K562 (cell line): ENCODE results near the gene PRRC2A. TPM values are rescaled to one million over a fixed set of nuclear protein-coding genes. Genes with fewer than 3 reads are reported as not detected.

Experiments used
- BRD9 ChIP-seq: fragments of 450-650 bp; IDR thresholded peaks from 2 replicates; pipeline ENCODE4 v1.6.1; 2018; ENCODE audit warnings: low read depth; ENCODE audit not compliant: partially characterized antibody
- DACH1 ChIP-seq: fragments of 450-650 bp; IDR thresholded peaks from 2 replicates; pipeline ENCODE4 v1.6.1; 2018; ENCODE audit not compliant: partially characterized antibody
- HNRNPH1 ChIP-seq: fragments of 200-400 bp; formaldehyde crosslinking; optimal IDR thresholded peaks from 2 replicates; pipeline ENCODE3; 2017; ENCODE audit warnings: low read depth, mild to moderate bottlenecking, low read length, moderate library complexity
- IFI16 ChIP-seq: fragments of 250-450 bp; sonication (Bioruptor Pico); IDR thresholded peaks from 2 replicates; pipeline ENCODE4 v2.1.2; 2022; ENCODE audit warnings: mild to moderate bottlenecking, inconsistent platforms
- MYBL2 ChIP-seq, 2 experiments: fragments of 450-650 bp in 1 of 2; sonication (generic) in 1 of 2; formaldehyde crosslinking in 1 of 2; IDR thresholded peaks; 2 replicates each; pipeline versions ENCODE4 v1.6.1 to v1.8.1; 2017 to 2022; ENCODE audit warnings: borderline replicate concordance in 1 of 2, inconsistent platforms in 1 of 2, low read depth in 1 of 2, mild to moderate bottlenecking in 1 of 2, missing genetic modification reagents in 1 of 2, moderate library complexity in 1 of 2
- NFRKB ChIP-seq: fragments of 450-650 bp; IDR thresholded peaks from 2 replicates; pipeline ENCODE4 v1.6.1; 2016; ENCODE audit warnings: low read depth
- PYGO2 ChIP-seq: fragments of 450-650 bp; IDR thresholded peaks from 2 replicates; pipeline ENCODE4 v1.6.1; 2016; ENCODE audit warnings: mild to moderate bottlenecking, missing genetic modification characterization, moderate library complexity, missing compliant biosample characterization
- SRSF7 ChIP-seq: fragments of 200-400 bp; formaldehyde crosslinking; optimal IDR thresholded peaks from 2 replicates; pipeline ENCODE3; 2017; ENCODE audit warnings: mild to moderate bottlenecking, low read depth, low read length
- STAG1 ChIP-seq: sonication (generic); formaldehyde crosslinking; IDR thresholded peaks from 2 replicates; pipeline ENCODE4 v1.5.0; 2020; ENCODE audit warnings: missing genetic modification reagents, borderline replicate concordance
- TCF3 ChIP-seq: sonication (generic); formaldehyde crosslinking; IDR thresholded peaks from 2 replicates; pipeline ENCODE4 v1.4.0; 2020; ENCODE audit warnings: mild to moderate bottlenecking, missing genetic modification reagents
- TEAD1 ChIP-seq, 2 experiments: fragments of 450-650 bp in 1 of 2; sonication (generic) in 1 of 2; formaldehyde crosslinking; IDR thresholded peaks; 2 replicates each; pipeline versions ENCODE4 v1.4.0 to v1.8.0; 2020 to 2022; ENCODE audit warnings: mild to moderate bottlenecking in 2 of 2, missing genetic modification reagents in 1 of 2
- TOE1 ChIP-seq, 2 experiments: fragments of 450-650 bp in 1 of 2; sonication (generic) in 1 of 2; formaldehyde crosslinking in 1 of 2; IDR thresholded peaks; 2 replicates each; pipeline versions ENCODE4 v1.7.1 to v1.8.0; 2016 to 2022; ENCODE audit warnings: borderline replicate concordance in 2 of 2, mild to moderate bottlenecking in 2 of 2, antibody characterized with exemption in 1 of 2, inconsistent platforms in 1 of 2, low read depth in 1 of 2, missing genetic modification reagents in 1 of 2, moderate library complexity in 1 of 2
- ZBTB8A ChIP-seq: fragments of 450-650 bp; IDR thresholded peaks from 2 replicates; pipeline ENCODE4 v1.6.1; 2018; ENCODE audit warnings: mild to moderate bottlenecking, moderate library complexity; ENCODE audit not compliant: partially characterized antibody
- ZNF121 ChIP-seq: sonication (generic); formaldehyde crosslinking; conservative IDR thresholded peaks from 2 replicates; pipeline ENCODE4 v1.8.0; 2022; ENCODE audit warnings: missing genetic modification reagents
- ZNF347 ChIP-seq: fragments of 450-650 bp; formaldehyde crosslinking; IDR thresholded peaks from 2 replicates; pipeline ENCODE4 v1.4.0; 2020; ENCODE audit warnings: low read depth, mild to moderate bottlenecking, moderate library complexity
- ZNF408 ChIP-seq: fragments of 250-450 bp; sonication (Bioruptor Pico); IDR thresholded peaks from 2 replicates; pipeline ENCODE4 v1.4.0; 2020; ENCODE audit warnings: low read depth, mild to moderate bottlenecking, moderate library complexity
- polyA plus RNA-seq, 8 experiments: library from polyadenylated mRNA; depleted of rRNA in 4 of 8; stranded (reverse) in 5 of 8; unstranded in 3 of 8; fragments of >200 nt; fragmentation: Nextera tagmentation in 2 of 8; fragmentation: Illumina TruSeq in 1 of 8; extraction: Ambion mirVana in 2 of 8; extraction: Trizol in 1 of 8; gene quantifications; 2 replicates each; pipeline versions ENCODE4 v1.2.1 to v1.2.3, GENCODE V29; 2011 to 2014; ENCODE audit warnings: inconsistent platforms in 1 of 8, missing spikeins in 1 of 8
- total RNA-seq, 7 experiments: library from RNA; depleted of rRNA in 6 of 7; stranded (reverse); fragments of >200 nt in 6 of 7; fragmentation: Illumina TruSeq in 2 of 7; extraction: Trizol in 2 of 7; gene quantifications; 2 replicates each; pipeline versions ENCODE4 v1.2.1 to v1.2.3, GENCODE V29; 2011 to 2021; ENCODE audit warnings: low replicate concordance in 1 of 7
- TF ChIP-seq, protein P1 (sequence below): IDR thresholded peaks from 2 replicates; pipeline ENCODE4 v1.6.1; 2011; ENCODE audit not compliant: insufficient read length; ENCODE audit errors: extremely low read depth
- TF ChIP-seq, protein P2 (sequence below): sonication (generic); formaldehyde crosslinking; IDR thresholded peaks from 2 replicates; pipeline ENCODE4 v1.8.0; 2022; ENCODE audit warnings: mild to moderate bottlenecking, missing genetic modification reagents
- TF ChIP-seq, protein P3 (sequence below): IDR thresholded peaks from 3 replicates; pipeline ENCODE4 v1.6.1; 2011; ENCODE audit warnings: borderline replicate concordance, mild to moderate bottlenecking; ENCODE audit not compliant: insufficient read length, insufficient read depth
- TF ChIP-seq, protein P4 (sequence below), 2 experiments: fragments of 450-650 bp in 1 of 2; sonication (generic) in 1 of 2; formaldehyde crosslinking; conservative IDR thresholded peaks; 2 replicates each; pipeline versions ENCODE4 v1.4.0 to v1.8.1; 2020 to 2022; ENCODE audit warnings: mild to moderate bottlenecking in 1 of 2, missing genetic modification reagents in 1 of 2

Gene PRRC2A
- total and polyA plus RNA-seq, 9 of the 15 experiments (the other 6 are each of a cell fraction or from before 2014, with no cell fraction given) = 1.0 to 332 (median 63.0) TPM

- TF ChIP-seq ZNF408 (CRISPR knock-in tag) = no peak
- TF ChIP-seq, protein P1, sequence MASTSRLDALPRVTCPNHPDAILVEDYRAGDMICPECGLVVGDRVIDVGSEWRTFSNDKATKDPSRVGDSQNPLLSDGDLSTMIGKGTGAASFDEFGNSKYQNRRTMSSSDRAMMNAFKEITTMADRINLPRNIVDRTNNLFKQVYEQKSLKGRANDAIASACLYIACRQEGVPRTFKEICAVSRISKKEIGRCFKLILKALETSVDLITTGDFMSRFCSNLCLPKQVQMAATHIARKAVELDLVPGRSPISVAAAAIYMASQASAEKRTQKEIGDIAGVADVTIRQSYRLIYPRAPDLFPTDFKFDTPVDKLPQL = no peak
- TF ChIP-seq, protein P2, sequence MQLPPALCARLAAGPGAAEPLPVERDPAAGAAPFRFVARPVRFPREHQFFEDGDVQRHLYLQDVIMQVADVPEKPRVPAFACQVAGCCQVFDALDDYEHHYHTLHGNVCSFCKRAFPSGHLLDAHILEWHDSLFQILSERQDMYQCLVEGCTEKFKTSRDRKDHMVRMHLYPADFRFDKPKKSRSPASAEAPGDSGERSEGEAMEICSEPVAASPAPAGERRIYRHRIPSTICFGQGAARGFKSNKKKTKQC (CRISPR knock-in tag) = no peak; the same call in 1 of the 2 replicates
- TF ChIP-seq IFI16 = no peak
- TF ChIP-seq ZNF121 (CRISPR knock-in tag) = 0 out of 2 replicates have a peak, but pooled peaks have one; percentile 15
- TF ChIP-seq NFRKB = peak; percentile 75; the same call in 1 of the 2 replicates
- TF ChIP-seq HNRNPH1 = no peak
- no peak for TF ChIP-seq ZBTB8A
- TF ChIP-seq, protein P3, sequence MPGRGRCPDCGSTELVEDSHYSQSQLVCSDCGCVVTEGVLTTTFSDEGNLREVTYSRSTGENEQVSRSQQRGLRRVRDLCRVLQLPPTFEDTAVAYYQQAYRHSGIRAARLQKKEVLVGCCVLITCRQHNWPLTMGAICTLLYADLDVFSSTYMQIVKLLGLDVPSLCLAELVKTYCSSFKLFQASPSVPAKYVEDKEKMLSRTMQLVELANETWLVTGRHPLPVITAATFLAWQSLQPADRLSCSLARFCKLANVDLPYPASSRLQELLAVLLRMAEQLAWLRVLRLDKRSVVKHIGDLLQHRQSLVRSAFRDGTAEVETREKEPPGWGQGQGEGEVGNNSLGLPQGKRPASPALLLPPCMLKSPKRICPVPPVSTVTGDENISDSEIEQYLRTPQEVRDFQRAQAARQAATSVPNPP = no peak
- peak; percentile 98 for TF ChIP-seq BRD9
- no peak for TF ChIP-seq TCF3 (CRISPR knock-in tag)
- TF ChIP-seq MYBL2 (IDR thresholded peaks at IDR 0.05; ENCODE audit: low read depth) = no peak; the same call in 1 of the 2 replicates
- no peak for TF ChIP-seq MYBL2 (CRISPR knock-in tag; IDR thresholded peaks at IDR 0.05; ENCODE audit: borderline replicate concordance)
- 0 out of 4 replicates have a peak, but pooled peaks of 1 of the 2 experiments have one; percentile 35 for TF ChIP-seq TEAD1 (CRISPR knock-in tag; IDR thresholded peaks at IDR 0.05)
- no peak for TF ChIP-seq DACH1
- TF ChIP-seq, protein P4, sequence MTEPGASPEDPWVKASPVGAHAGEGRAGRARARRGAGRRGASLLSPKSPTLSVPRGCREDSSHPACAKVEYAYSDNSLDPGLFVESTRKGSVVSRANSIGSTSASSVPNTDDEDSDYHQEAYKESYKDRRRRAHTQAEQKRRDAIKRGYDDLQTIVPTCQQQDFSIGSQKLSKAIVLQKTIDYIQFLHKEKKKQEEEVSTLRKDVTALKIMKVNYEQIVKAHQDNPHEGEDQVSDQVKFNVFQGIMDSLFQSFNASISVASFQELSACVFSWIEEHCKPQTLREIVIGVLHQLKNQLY (CRISPR knock-in tag; conservative IDR thresholded peaks at IDR 0.05) = no peak
- no peak for TF ChIP-seq STAG1
- no peak for TF ChIP-seq TOE1 (IDR thresholded peaks at IDR 0.05; ENCODE audit: borderline replicate concordance)
- TF ChIP-seq TOE1 (CRISPR knock-in tag; IDR thresholded peaks at IDR 0.05; ENCODE audit: borderline replicate concordance, low read depth) = peak; percentile 93; the same call in 1 of the 2 replicates
- TF ChIP-seq SRSF7 = no peak
- TF ChIP-seq PYGO2 (tag) = 0 out of 2 replicates have a peak, but pooled peaks have one; percentile 26
- TF ChIP-seq ZNF347 (CRISPR knock-in tag) = peak; percentile 73; the same call in 1 of the 2 replicates
Measured at GRCh38 chr6:31652925-31653724, 32.6 kb downstream of the PRRC2A start (continued).
